Middle frontal gyrus (tissue), 1 donor: ENCODE measurements around the gene GABRA5.
A peak's percentile ranks its signal among the peaks of the same experiment; 100 is the strongest.
"Not testable (repeated sequence)": the region's sequence is repeated elsewhere in the genome, so short reads cannot be mapped to it uniquely, and the experiment has no call there.

Experiments
- DNase-seq: peaks from one replicate; pipeline ENCODE4 v3.0.0-alpha.2; 2015; ENCODE audit warnings: low spot score; ENCODE audit errors: extremely low spot score

The GABRA5 gene

GRCh38 chr15:26866298-26867199 lies at the start of gene GABRA5:
Gene GABRA5, plus strand, starts transcription at chr15:26867062. Its CDS starts 2,187 bp downstream, at chr15:26869249.
- peak; percentile 26 for DNase-seq

GRCh38 chr15:26831191-26831590 lies 35.7 kb upstream of the GABRA5 start:
- DNase-seq: not testable (repeated sequence)

GRCh38 chr15:26831951-26832350 lies 34.9 kb upstream of the GABRA5 start:
- no peak for DNase-seq

- DNase-seq: no peak
These were observed 28.0 kb upstream of the GABRA5 start for GRCh38 chr15:26838742-26839460.

- no peak for DNase-seq
These were observed 25.3 kb upstream of the GABRA5 start for GRCh38 chr15:26841514-26841913.

GRCh38 chr15:26841941-26842340 lies 24.9 kb upstream of the GABRA5 start:
- DNase-seq: no peak

GRCh38 chr15:26842391-26842790 lies 24.5 kb upstream of the GABRA5 start:
- DNase-seq: no peak

- no peak for DNase-seq
These were observed 22.0 kb upstream of the GABRA5 start for GRCh38 chr15:26844901-26845300.

GRCh38 chr15:26848498-26848897 lies 18.4 kb upstream of the GABRA5 start:
- DNase-seq: no peak

GRCh38 chr15:26850161-26850560 lies 16.7 kb upstream of the GABRA5 start:
- DNase-seq: no peak

GRCh38 chr15:26852980-26853379 lies 13.9 kb upstream of the GABRA5 start:
- no peak for DNase-seq

- DNase-seq: no peak
These were observed 12.4 kb upstream of the GABRA5 start for GRCh38 chr15:26854435-26854834.

GRCh38 chr15:26864664-26865191 lies 2.1 kb upstream of the GABRA5 start:
- DNase-seq: peak; percentile 65

- no peak for DNase-seq
These were observed 542 bp downstream of the GABRA5 start for GRCh38 chr15:26867200-26868007.

- DNase-seq: no peak
These were observed 1.3 kb downstream of the GABRA5 start for GRCh38 chr15:26868029-26868685.

GRCh38 chr15:26869628-26870027 lies 2.8 kb downstream of the GABRA5 start:
- DNase-seq: no peak

GRCh38 chr15:26870346-26870745 lies 3.5 kb downstream of the GABRA5 start:
- no peak for DNase-seq

GRCh38 chr15:26872206-26872605 lies 5.3 kb downstream of the GABRA5 start:
- DNase-seq: no peak

GRCh38 chr15:26873846-26874245 lies 7.0 kb downstream of the GABRA5 start:
- peak; percentile 52 for DNase-seq

GRCh38 chr15:26874774-26875475 lies 8.1 kb downstream of the GABRA5 start:
- DNase-seq: no peak
